ENCODE results near the gene SNTG2.

SNTG2 gene

GRCh38 chr2:1297372-1298159 lies 346.9 kb downstream of the SNTG2 start:
- no peak for DNase-seq

GRCh38 chr2:1299043-1299442 lies 348.4 kb downstream of the SNTG2 start:
- DNase-seq = no peak

- DNase-seq = no peak
These were observed 349.6 kb downstream of the SNTG2 start for GRCh38 chr2:1300284-1300683.

GRCh38 chr2:1301056-1301455 lies 350.4 kb downstream of the SNTG2 start:
- no peak for DNase-seq

- DNase-seq = no peak
These were observed 354.8 kb downstream of the SNTG2 start for GRCh38 chr2:1305342-1306013.

- DNase-seq = no peak
These were observed 355.5 kb downstream of the SNTG2 start for GRCh38 chr2:1306014-1306686.

GRCh38 chr2:1306687-1307516 lies 356.3 kb downstream of the SNTG2 start:
- no peak for DNase-seq

- DNase-seq = no peak
These were observed 357.0 kb downstream of the SNTG2 start for GRCh38 chr2:1307670-1308069.

GRCh38 chr2:1308678-1309077 lies 358.0 kb downstream of the SNTG2 start:
- no peak for DNase-seq

GRCh38 chr2:1309507-1309906 lies 358.9 kb downstream of the SNTG2 start:
- DNase-seq = no peak

- DNase-seq = no peak
These were observed 359.6 kb downstream of the SNTG2 start for GRCh38 chr2:1310202-1310601.

- no peak for DNase-seq
These were observed 360.2 kb downstream of the SNTG2 start for GRCh38 chr2:1310866-1311265.

GRCh38 chr2:1313240-1313924 lies 362.7 kb downstream of the SNTG2 start:
- DNase-seq = no peak

- no peak for DNase-seq
These were observed 363.6 kb downstream of the SNTG2 start for GRCh38 chr2:1314254-1314653.

GRCh38 chr2:1318366-1319009 lies 367.8 kb downstream of the SNTG2 start:
- no peak for DNase-seq

GRCh38 chr2:1319393-1319792 lies 368.7 kb downstream of the SNTG2 start:
- no peak for DNase-seq

- DNase-seq = no peak
These were observed 370.7 kb downstream of the SNTG2 start for GRCh38 chr2:1321321-1321720.

- no peak for DNase-seq
These were observed 374.2 kb downstream of the SNTG2 start for GRCh38 chr2:1324884-1325283.

- DNase-seq = no peak
These were observed 378.0 kb downstream of the SNTG2 start for GRCh38 chr2:1328684-1329083.

- DNase-seq = no peak
These were observed 388.9 kb downstream of the SNTG2 start for GRCh38 chr2:1339388-1340140.

- DNase-seq = no peak
These were observed 389.5 kb downstream of the SNTG2 start for GRCh38 chr2:1340141-1340512.

All from cerebellar nuclear complex (tissue), 1 donor.